Peyer's patch (tissue), 4 donors: ENCODE results near the gene CAND2.

Experiments used
- CTCF ChIP-seq, 6 experiments: fragments of 450-650 bp in 4 of 6; fragments of 200-600 bp in 2 of 6; sonication (generic) in 1 of 6; IDR thresholded peaks; one replicate each; pipeline ENCODE4 v1.5.1; 2017 to 2019; ENCODE audit warnings: antibody characterized with exemption in 6 of 6, mild to moderate bottlenecking in 3 of 6, moderate library complexity in 1 of 6
- POLR2A ChIP-seq, 2 donors: fragments of 450-650 bp; IDR thresholded peaks; one replicate each; pipeline ENCODE4 v1.5.1; 2017; ENCODE audit warnings: antibody characterized with exemption in 2 of 2, mild to moderate bottlenecking in 2 of 2, moderate library complexity in 2 of 2

GRCh38 chr3:12796171-12797123 lies at the start of gene CAND2:
- TF ChIP-seq POLR2A (IDR thresholded peaks at IDR 0.05) (no peak), CTCF (IDR thresholded peaks at IDR 0.05) (no peak)
